HEK293 (cell line): ENCODE results near the gene NEU4.

ENCODE experiments used
- CTCF ChIA-PET: fragments of 350-600 bp; formaldehyde crosslinking; extraction: SDS; loops from one replicate; lab custom pipeline; 2021; ENCODE audit warnings: antibody characterized with exemption; lab: Yijun Ruan, JAX
- POLR2A ChIA-PET: fragments of 300-600 bp; formaldehyde crosslinking; extraction: SDS; loops from one replicate; lab custom pipeline; 2020; ENCODE audit warnings: antibody characterized with exemption, inconsistent platforms; lab: Yijun Ruan, JAX
- H3K27ac ChIP-seq: fragments of 200-500 bp; sonication (Bioruptor generic); 2 replicates; pipeline ENCODE4 v1.5.1; 2014; ENCODE audit warnings: low read depth, low read length, control low read depth, inconsistent platforms; ENCODE audit errors: extremely low read depth
- H3K36me3 ChIP-seq, 2 experiments: fragments of 200-500 bp in 1 of 2; sonication (Bioruptor generic) in 1 of 2; 1 replicate in 1 of 2; 2 replicates in 1 of 2; pipeline ENCODE4 v1.5.1; 2014 to 2017; ENCODE audit warnings: inconsistent platforms in 2 of 2, low read length in 2 of 2; ENCODE audit not compliant: control insufficient read depth in 2 of 2, insufficient read depth in 1 of 2
- H3K4me1 ChIP-seq: fragments of 200-500 bp; sonication (Bioruptor generic); 2 replicates; pipeline ENCODE4 v1.5.1; 2014; ENCODE audit warnings: mild to moderate bottlenecking, low read length, inconsistent platforms; ENCODE audit not compliant: control insufficient read depth, insufficient read depth
- H3K4me3 ChIP-seq: 2 replicates; pipeline ENCODE4 v1.5.1; 2011; ENCODE audit warnings: low read depth, mild to moderate bottlenecking, control low read depth, low read length, moderate library complexity
- H3K9me3 ChIP-seq: fragments of 200-500 bp; sonication (Bioruptor generic); 2 replicates; pipeline ENCODE4 v1.5.1; 2014; ENCODE audit warnings: low read depth, low read length, inconsistent platforms; ENCODE audit not compliant: control insufficient read depth, insufficient read depth
- ATF2 ChIP-seq: fragments of 450-650 bp; formaldehyde crosslinking; IDR thresholded peaks from 2 replicates; pipeline ENCODE4 v1.5.1; 2016; ENCODE audit warnings: missing biosample characterization, missing genetic modification characterization, low read depth
- EGR2 ChIP-seq: fragments of 450-650 bp; formaldehyde crosslinking; IDR thresholded peaks from 2 replicates; pipeline ENCODE4 v1.5.1; 2016; ENCODE audit warnings: low read depth, missing biosample characterization, missing genetic modification characterization
- GLIS1 ChIP-seq: fragments of 450-650 bp; formaldehyde crosslinking; IDR thresholded peaks from 2 replicates; pipeline ENCODE4 v1.5.1; 2016; ENCODE audit warnings: missing biosample characterization, missing genetic modification characterization
- GLIS2 ChIP-seq: fragments of 450-650 bp; formaldehyde crosslinking; IDR thresholded peaks from 2 replicates; pipeline ENCODE4 v1.5.1; 2016; ENCODE audit warnings: missing biosample characterization, missing genetic modification characterization
- KLF7 ChIP-seq: fragments of 450-650 bp; formaldehyde crosslinking; IDR thresholded peaks from 2 replicates; pipeline ENCODE4 v1.5.1; 2016; ENCODE audit warnings: missing biosample characterization, missing genetic modification characterization, borderline replicate concordance
- KLF8 ChIP-seq: fragments of 450-650 bp; formaldehyde crosslinking; IDR thresholded peaks from 2 replicates; pipeline ENCODE4 v1.5.1; 2016; ENCODE audit warnings: missing biosample characterization, missing genetic modification characterization
- ZBTB6 ChIP-seq: fragments of 450-650 bp; formaldehyde crosslinking; IDR thresholded peaks from 2 replicates; pipeline ENCODE4 v1.5.1; 2017; ENCODE audit warnings: missing biosample characterization, missing genetic modification characterization
- ZFHX2 ChIP-seq: fragments of 450-650 bp; formaldehyde crosslinking; conservative IDR thresholded peaks from 2 replicates; pipeline ENCODE4 v1.5.1; 2016; ENCODE audit warnings: missing biosample characterization, missing genetic modification characterization
- ZFP3 ChIP-seq: fragments of 450-650 bp; formaldehyde crosslinking; IDR thresholded peaks from 2 replicates; pipeline ENCODE4 v1.5.1; 2016; ENCODE audit warnings: low read depth, missing biosample characterization, missing genetic modification characterization
- ZFP37 ChIP-seq: fragments of 450-650 bp; formaldehyde crosslinking; IDR thresholded peaks from 2 replicates; pipeline ENCODE4 v1.5.1; 2016; ENCODE audit warnings: missing biosample characterization, missing genetic modification characterization
- ZNF223 ChIP-seq: fragments of 450-650 bp; formaldehyde crosslinking; IDR thresholded peaks from 2 replicates; pipeline ENCODE4 v1.5.1; 2016; ENCODE audit warnings: missing biosample characterization, missing genetic modification characterization
- ZNF302 ChIP-seq: fragments of 450-650 bp; formaldehyde crosslinking; IDR thresholded peaks from 2 replicates; pipeline ENCODE4 v1.5.1; 2016; ENCODE audit warnings: missing biosample characterization, missing genetic modification characterization, low read depth
- ZNF398 ChIP-seq: fragments of 450-650 bp; formaldehyde crosslinking; IDR thresholded peaks from 2 replicates; pipeline ENCODE4 v1.5.1; 2017; ENCODE audit warnings: missing biosample characterization, missing genetic modification characterization
- ZNF529 ChIP-seq: fragments of 450-650 bp; formaldehyde crosslinking; IDR thresholded peaks from 2 replicates; pipeline ENCODE4 v1.5.1; 2017; ENCODE audit warnings: missing genetic modification characterization, missing biosample characterization; ENCODE audit not compliant: insufficient replicate concordance
- TF ChIP-seq, protein P1 (sequence below): fragments of 450-650 bp; formaldehyde crosslinking; IDR thresholded peaks from 2 replicates; pipeline ENCODE4 v1.5.1; 2016; ENCODE audit warnings: missing biosample characterization, missing genetic modification characterization
- TF ChIP-seq, protein P2 (sequence below): fragments of 450-650 bp; formaldehyde crosslinking; IDR thresholded peaks from 2 replicates; pipeline ENCODE4 v1.5.1; 2016; ENCODE audit warnings: missing biosample characterization, missing genetic modification characterization, borderline replicate concordance

The NEU4 gene

DNA sequence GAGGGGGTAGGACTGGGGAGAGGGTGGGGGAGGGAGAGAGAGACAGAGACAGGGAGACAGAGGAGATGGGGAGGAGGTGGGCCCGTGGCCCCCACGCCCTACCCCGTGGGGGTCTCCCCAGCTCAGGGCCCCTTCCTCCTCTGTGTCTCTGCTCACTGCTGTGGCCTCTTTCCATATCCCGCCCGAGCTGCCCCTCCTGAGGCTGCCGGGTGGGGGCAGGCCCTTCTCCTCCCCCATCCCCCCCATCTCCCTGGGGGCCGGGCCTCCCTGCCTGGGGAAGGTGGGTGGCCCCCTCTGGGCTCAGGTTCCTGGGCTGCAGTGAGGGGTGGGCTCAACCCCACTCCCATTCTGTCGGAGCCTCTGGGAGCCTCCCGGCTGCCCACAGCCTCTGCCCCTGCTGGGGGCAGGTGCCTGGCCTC is 50.0 kb downstream of the NEU4 start:
- no peaks in the 10 kb centered on the region for H3K36me3 ChIP-seq
- no peak for TF ChIP-seq ZFP3 (tag by site-specific recombination)
- TF ChIP-seq ZNF302 (tag by site-specific recombination): no peak
- TF ChIP-seq ZFHX2 (tag by site-specific recombination): 0 out of 2 replicates have a peak, but pooled peaks have one; percentile 8
- TF ChIP-seq ZFP37 (tag by site-specific recombination): no peak
- peak; percentile 43 for TF ChIP-seq GLIS2 (tag by site-specific recombination)
- TF ChIP-seq ZBTB6 (tag by site-specific recombination): no peak
- no peaks in the 10 kb centered on the region for H3K4me1 ChIP-seq
- no peaks in the 10 kb centered on the region for H3K9me3 ChIP-seq
- H3K27ac ChIP-seq: no peak overlapping the region
- ChIA-PET POLR2A (no interaction called here), CTCF (no interaction called here)
- H3K4me3 ChIP-seq: no peak overlapping the region

DNA sequence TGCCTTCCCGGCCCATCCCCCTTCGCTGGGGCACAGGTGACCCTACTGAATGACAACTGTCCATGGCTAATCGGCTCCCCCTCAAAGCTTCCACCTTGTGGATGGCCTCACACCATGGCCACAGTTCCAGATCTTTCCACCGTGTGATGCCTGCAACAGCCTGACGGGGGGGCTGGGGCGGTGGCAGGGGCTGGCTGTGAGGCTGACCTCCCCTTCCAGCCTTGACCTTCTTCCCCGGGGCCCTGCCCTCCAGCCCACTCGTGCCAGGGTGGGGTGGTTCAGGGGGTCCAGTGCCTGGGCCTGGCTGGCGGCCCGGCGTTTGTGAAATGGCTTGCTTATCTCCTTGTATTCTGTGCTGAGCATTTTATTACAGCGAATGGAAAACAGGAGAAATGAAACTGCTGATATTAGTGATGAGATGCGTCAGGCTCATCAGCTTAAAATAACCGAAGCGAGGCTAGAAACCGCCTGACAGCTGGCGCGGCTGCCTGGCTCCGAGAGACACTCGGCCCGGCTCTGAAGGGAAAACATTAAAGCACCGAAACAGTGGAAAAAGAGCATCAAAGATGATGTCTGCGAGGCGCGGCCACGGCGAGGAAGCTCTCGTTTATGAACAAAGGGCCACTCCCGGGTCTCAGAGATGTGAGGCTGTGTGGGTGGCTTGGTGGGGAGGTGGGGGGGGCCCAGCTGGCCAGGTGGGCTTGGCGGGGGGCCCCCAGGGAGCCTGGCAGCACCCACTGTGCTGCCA is 50.6 kb downstream of the NEU4 start:
- Histone ChIP-seq H3K4me1 (no peaks in the 10 kb centered on the region), H3K9me3 (no peaks in the 10 kb centered on the region), H3K36me3 (no peaks in the 10 kb centered on the region), H3K27ac (no peak overlapping the region), H3K4me3 (no peak overlapping the region)
- CTCF ChIA-PET: interaction anchor here (0.6 to 0.7 kb wide), 2 partner anchors 125 to 138 kb away, joined by 3 read pairs; partner anchors contain the start of gene D2HGDH
- peak; percentile 77; the same call in 1 of the 2 replicates for TF ChIP-seq KLF7 (tag by site-specific recombination)
- no peak for TF ChIP-seq ZNF398 (tag by site-specific recombination)
- peak; percentile 65 for TF ChIP-seq GLIS1
- no peak for TF ChIP-seq ZFHX2 (tag by site-specific recombination)
- 0 out of 2 replicates have a peak, but pooled peaks have one; percentile 30 for TF ChIP-seq KLF8
- no peak for TF ChIP-seq ZNF223
- no peak for TF ChIP-seq ZNF529
- POLR2A ChIA-PET: no interaction called here

DNA sequence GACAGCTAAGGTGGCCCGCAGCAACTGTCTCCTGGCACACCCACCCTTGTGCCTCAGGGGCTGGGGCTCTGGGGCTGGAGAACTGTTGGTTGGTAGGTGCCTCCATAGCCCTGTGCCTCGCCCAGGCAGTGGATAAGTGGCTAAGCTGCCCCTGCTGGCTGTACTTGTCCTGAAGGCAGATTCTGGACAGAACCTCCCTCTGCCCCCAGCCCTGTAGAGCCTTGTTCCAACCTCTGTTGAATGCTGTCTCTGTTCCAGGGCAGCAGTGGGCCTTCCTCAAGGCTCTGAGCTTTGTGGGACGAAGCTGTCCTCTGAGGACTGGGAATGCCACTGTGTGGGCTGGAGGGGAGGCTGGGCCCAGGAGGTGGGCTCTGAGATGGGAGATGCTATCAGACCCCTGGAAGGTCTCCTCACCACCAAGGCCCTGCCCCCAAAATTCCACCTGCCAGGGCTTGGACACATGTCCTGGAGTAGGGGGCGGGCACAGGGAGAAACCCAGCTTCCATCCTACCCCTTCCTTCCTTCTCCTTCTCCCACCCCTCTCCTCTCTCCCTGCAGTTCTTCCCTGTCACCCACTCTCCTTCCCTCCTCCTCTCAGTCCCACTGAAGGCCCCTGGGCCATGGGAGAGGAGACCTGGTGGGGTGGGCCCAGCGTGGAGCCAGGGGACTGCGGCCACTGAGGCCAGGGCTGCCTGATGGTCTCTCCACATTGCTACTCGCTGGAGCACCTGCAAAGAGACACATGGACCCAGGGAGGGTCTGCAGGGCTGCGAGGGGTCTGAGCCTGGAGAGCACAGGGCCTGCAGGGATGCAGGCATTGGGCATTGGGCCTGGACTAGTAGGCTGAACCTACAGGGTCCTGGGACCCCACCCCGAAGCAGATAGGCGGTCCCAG is 51.4 kb downstream of the NEU4 start:
- H3K36me3 ChIP-seq: no peaks in the 10 kb centered on the region
- H3K9me3 ChIP-seq: no peaks in the 10 kb centered on the region
- no peak overlapping the region for H3K27ac ChIP-seq
- peak; percentile 24 for TF ChIP-seq ZFHX2 (tag by site-specific recombination)
- TF ChIP-seq ATF2: no peak
- peak; percentile 22; the same call in 1 of the 2 replicates for TF ChIP-seq EGR2 (tag by site-specific recombination)
- TF ChIP-seq, protein P1, sequence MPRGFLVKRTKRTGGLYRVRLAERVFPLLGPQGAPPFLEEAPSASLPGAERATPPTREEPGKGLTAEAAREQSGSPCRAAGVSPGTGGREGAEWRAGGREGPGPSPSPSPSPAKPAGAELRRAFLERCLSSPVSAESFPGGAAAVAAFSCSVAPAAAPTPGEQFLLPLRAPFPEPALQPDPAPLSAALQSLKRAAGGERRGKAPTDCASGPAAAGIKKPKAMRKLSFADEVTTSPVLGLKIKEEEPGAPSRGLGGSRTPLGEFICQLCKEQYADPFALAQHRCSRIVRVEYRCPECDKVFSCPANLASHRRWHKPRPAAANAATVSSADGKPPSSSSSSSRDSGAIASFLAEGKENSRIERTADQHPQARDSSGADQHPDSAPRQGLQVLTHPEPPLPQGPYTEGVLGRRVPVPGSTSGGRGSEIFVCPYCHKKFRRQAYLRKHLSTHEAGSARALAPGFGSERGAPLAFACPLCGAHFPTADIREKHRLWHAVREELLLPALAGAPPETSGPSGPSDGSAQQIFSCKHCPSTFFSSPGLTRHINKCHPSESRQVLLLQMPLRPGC: no peak
- TF ChIP-seq, protein P2, sequence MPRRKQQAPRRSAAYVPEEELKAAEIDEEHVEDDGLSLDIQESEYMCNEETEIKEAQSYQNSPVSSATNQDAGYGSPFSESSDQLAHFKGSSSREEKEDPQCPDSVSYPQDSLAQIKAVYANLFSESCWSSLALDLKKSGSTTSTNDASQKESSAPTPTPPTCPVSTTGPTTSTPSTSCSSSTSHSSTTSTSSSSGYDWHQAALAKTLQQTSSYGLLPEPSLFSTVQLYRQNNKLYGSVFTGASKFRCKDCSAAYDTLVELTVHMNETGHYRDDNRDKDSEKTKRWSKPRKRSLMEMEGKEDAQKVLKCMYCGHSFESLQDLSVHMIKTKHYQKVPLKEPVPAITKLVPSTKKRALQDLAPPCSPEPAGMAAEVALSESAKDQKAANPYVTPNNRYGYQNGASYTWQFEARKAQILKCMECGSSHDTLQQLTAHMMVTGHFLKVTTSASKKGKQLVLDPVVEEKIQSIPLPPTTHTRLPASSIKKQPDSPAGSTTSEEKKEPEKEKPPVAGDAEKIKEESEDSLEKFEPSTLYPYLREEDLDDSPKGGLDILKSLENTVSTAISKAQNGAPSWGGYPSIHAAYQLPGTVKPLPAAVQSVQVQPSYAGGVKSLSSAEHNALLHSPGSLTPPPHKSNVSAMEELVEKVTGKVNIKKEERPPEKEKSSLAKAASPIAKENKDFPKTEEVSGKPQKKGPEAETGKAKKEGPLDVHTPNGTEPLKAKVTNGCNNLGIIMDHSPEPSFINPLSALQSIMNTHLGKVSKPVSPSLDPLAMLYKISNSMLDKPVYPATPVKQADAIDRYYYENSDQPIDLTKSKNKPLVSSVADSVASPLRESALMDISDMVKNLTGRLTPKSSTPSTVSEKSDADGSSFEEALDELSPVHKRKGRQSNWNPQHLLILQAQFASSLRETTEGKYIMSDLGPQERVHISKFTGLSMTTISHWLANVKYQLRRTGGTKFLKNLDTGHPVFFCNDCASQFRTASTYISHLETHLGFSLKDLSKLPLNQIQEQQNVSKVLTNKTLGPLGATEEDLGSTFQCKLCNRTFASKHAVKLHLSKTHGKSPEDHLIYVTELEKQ (tag by site-specific recombination): no peak
- TF ChIP-seq, all 188 proteins: peak for 2
- ChIA-PET CTCF (interaction anchor here (0.6 to 0.7 kb wide), 2 partner anchors 126 to 139 kb away, joined by 3 read pairs; partner anchors contain the start of gene D2HGDH), POLR2A (no interaction called here)
- Histone ChIP-seq H3K4me3 (no peak overlapping the region), H3K4me1 (no peaks in the 10 kb centered on the region)
